GM23248 (cell line): Measurements from ENCODE around the gene IGSF22. TPM values are rescaled to one million over a fixed set of nuclear protein-coding genes. Genes with fewer than 3 reads are reported as not detected.

Source experiments
- DNase-seq: peaks from one replicate; pipeline ENCODE4 v3.0.0-alpha.2; 2015
- H2AFZ ChIP-seq: fragments of 200-600 bp; sonication (generic); 2 replicates; pipeline ENCODE4 v1.6.1; 2016; ENCODE audit warnings: antibody characterized with exemption
- H3F3A ChIP-seq: fragments of 200-600 bp; sonication (generic); 2 replicates; pipeline ENCODE4 v1.6.1; 2016; ENCODE audit warnings: mild to moderate bottlenecking, antibody characterized with exemption, mixed run types; ENCODE audit not compliant: insufficient read depth
- H3K27ac ChIP-seq: fragments of 200-600 bp; sonication (generic); 2 replicates; pipeline ENCODE4 v1.5.1; 2016; ENCODE audit warnings: mild to moderate bottlenecking
- H3K27me3 ChIP-seq: fragments of 200-600 bp; sonication (generic); replicated peaks from 2 replicates; pipeline ENCODE4 v1.6.1; 2016; ENCODE audit warnings: mild to moderate bottlenecking; ENCODE audit not compliant: insufficient read depth
- H3K36me3 ChIP-seq: fragments of 200-600 bp; sonication (generic); 2 replicates; pipeline ENCODE4 v1.6.1; 2016; ENCODE audit warnings: low read depth, mild to moderate bottlenecking
- H3K4me1 ChIP-seq: fragments of 200-600 bp; sonication (generic); 2 replicates; pipeline ENCODE4 v1.6.1; 2016; ENCODE audit warnings: mild to moderate bottlenecking; ENCODE audit not compliant: insufficient read depth
- H3K4me2 ChIP-seq: fragments of 200-600 bp; sonication (generic); one replicate; pipeline ENCODE4 v1.6.1; 2016; ENCODE audit warnings: mild to moderate bottlenecking; ENCODE audit not compliant: unreplicated experiment
- H3K4me3 ChIP-seq: fragments of 200-600 bp; sonication (generic); 2 replicates; pipeline ENCODE4 v1.5.1; 2016; ENCODE audit warnings: mild to moderate bottlenecking
- H3K79me2 ChIP-seq: fragments of 200-600 bp; sonication (generic); 2 replicates; pipeline ENCODE4 v1.6.1; 2016; ENCODE audit warnings: mild to moderate bottlenecking; ENCODE audit not compliant: insufficient read depth
- H3K9ac ChIP-seq: fragments of 200-600 bp; sonication (generic); 2 replicates; pipeline ENCODE4 v1.6.1; 2016; ENCODE audit warnings: mild to moderate bottlenecking
- H3K9me2 ChIP-seq: fragments of 200-600 bp; sonication (generic); 2 replicates; pipeline ENCODE4 v1.6.1; 2016; ENCODE audit warnings: mixed run types, mild to moderate bottlenecking, moderate library complexity; ENCODE audit not compliant: insufficient read depth
- H3K9me3 ChIP-seq: fragments of 200-600 bp; sonication (generic); one replicate; pipeline ENCODE4 v1.6.1; 2017; ENCODE audit warnings: low read depth
- H4K20me1 ChIP-seq: fragments of 200-600 bp; sonication (generic); 2 replicates; pipeline ENCODE4 v1.6.0; 2016; ENCODE audit not compliant: insufficient read depth
- EZH2 ChIP-seq: fragments of 200-600 bp; sonication (generic); IDR thresholded peaks from 2 replicates; pipeline ENCODE4 v1.6.1; 2018; ENCODE audit warnings: antibody characterized with exemption, mild to moderate bottlenecking; ENCODE audit not compliant: insufficient read depth, poor library complexity, severe bottlenecking
- EZH2phosphoT487 ChIP-seq: fragments of 200-600 bp; sonication (generic); IDR thresholded peaks from 2 replicates; pipeline ENCODE4 v1.6.1; 2018; ENCODE audit warnings: antibody characterized with exemption, moderate library complexity, mild to moderate bottlenecking, low read depth; ENCODE audit not compliant: insufficient read depth
- WGBS, 2 experiments: methylation state at CpG; one replicate each; pipeline ENCODE4 v1.1.6; 2015 to 2017; ENCODE audit warnings: low lambda C conversion rate in 2 of 2, low coverage in 1 of 2; ENCODE audit errors: missing lambda C conversion rate in 2 of 2; 5-methylcytosine and 5-hydroxymethylcytosine counted together
- in situ Hi-C: fragments of 300-500 bp; cut with MboI; formaldehyde crosslinking; loops from 2 replicates; pipeline ENCODE4 v1.15.0; 2020
- polyA plus RNA-seq: library from polyadenylated mRNA; unstranded; fragments of >200 nt; fragmentation: Nextera tagmentation; extraction: Ambion mirVana; gene quantifications from 2 replicates; pipeline ENCODE4 v1.2.1, GENCODE V29; 2016
- total RNA-seq: library from RNA; depleted of rRNA; stranded (reverse); fragments of >200 nt; shearing (Covaris generic); gene quantifications from 2 replicates; pipeline ENCODE4 v1.2.3, GENCODE V29; 2014

The IGSF22 gene
- total and polyA plus RNA-seq, 2 experiments from 2014 or later: not detected

GRCh38 chr11:18699848-18700261, 26.1 kb downstream of the IGSF22 start:
- H3K4me1 ChIP-seq: no peaks in the 10 kb centered on the region
- no peaks in the 10 kb centered on the region; the same call in 1 of the 2 replicates for H3K27me3 ChIP-seq
- peaks cover 10% of the 10 kb centered on the region; the same call in 1 of the 2 replicates for H3F3A ChIP-seq
- TF ChIP-seq EZH2 (no peak), EZH2phosphoT487 (no peak)
- H3K27ac ChIP-seq: no peak overlapping the region
- H3K4me3 ChIP-seq: no peak overlapping the region
- no peaks in the 10 kb centered on the region for H3K79me2 ChIP-seq
- H3K9ac ChIP-seq: no peak overlapping the region
- no peaks in the 10 kb centered on the region for H3K36me3 ChIP-seq
- in situ Hi-C loops: no loop called here
- no peak overlapping the region for H2AFZ ChIP-seq
- 71 to 77% methylated on average over 3 of the region's 3 CpGs for WGBS, 2 experiments
- no peaks in the 10 kb centered on the region for H3K9me3 ChIP-seq
- H3K4me2 ChIP-seq: no peak overlapping the region
- H3K9me2 ChIP-seq: no peaks in the 10 kb centered on the region
- no peaks in the 10 kb centered on the region for H4K20me1 ChIP-seq
- no peak for DNase-seq

GRCh38 chr11:18699269-18699596, 26.8 kb downstream of the IGSF22 start:
- Histone ChIP-seq H3K27ac (no peak overlapping the region), H3K4me1 (no peaks in the 10 kb centered on the region), H3K36me3 (no peaks in the 10 kb centered on the region), H3K9me2 (no peaks in the 10 kb centered on the region), H3F3A (peaks cover 10% of the 10 kb centered on the region; the same call in 1 of the 2 replicates), H3K27me3 (no peaks in the 10 kb centered on the region; the same call in 1 of the 2 replicates), H3K9me3 (no peaks in the 10 kb centered on the region), H4K20me1 (no peaks in the 10 kb centered on the region), H3K4me3 (peak overlapping the region; percentile 73), H3K79me2 (no peaks in the 10 kb centered on the region), H3K9ac (peak overlapping the region; percentile 66), H3K4me2 (peak overlapping the region; percentile 71), H2AFZ (peak overlapping the region; percentile 79)
- WGBS, 2 experiments: 7 to 9% methylated on average over 9 of the region's 9 CpGs
- no peak for TF ChIP-seq EZH2
- no peak for TF ChIP-seq EZH2phosphoT487
- in situ Hi-C loops: no loop called here
- DNase-seq: peak; percentile 42

- no peak within 1 kb of the TSS for H3K27ac ChIP-seq
- no peaks in the 10 kb centered on the region for H3K9me3 ChIP-seq
- H3K79me2 ChIP-seq: no peaks in the 10 kb centered on the region
- H3K9ac ChIP-seq: peak within 1 kb of the TSS; percentile 66
- peak within 1 kb of the TSS; percentile 71 for H3K4me2 ChIP-seq
- peak; percentile 94 for DNase-seq
- H3K27me3 ChIP-seq: no peaks in the 10 kb centered on the region; the same call in 1 of the 2 replicates
- H2AFZ ChIP-seq: peak within 1 kb of the TSS; percentile 79
- peak within 1 kb of the TSS; percentile 73 for H3K4me3 ChIP-seq
- no peaks in the 10 kb centered on the region for H3K36me3 ChIP-seq
- TF ChIP-seq EZH2 (no peak), EZH2phosphoT487 (no peak)
- H3K4me1 ChIP-seq: no peaks in the 10 kb centered on the region
- WGBS, 2 experiments: 1 to 2% methylated on average over 51 to 71 of the region's 98 CpGs
- H3F3A ChIP-seq: peaks cover 10% of the 10 kb centered on the region; the same call in 1 of the 2 replicates
- no peaks in the 10 kb centered on the region for H3K9me2 ChIP-seq
- in situ Hi-C loops: no loop called here
- H4K20me1 ChIP-seq: no peaks in the 10 kb centered on the region
Measured at GRCh38 chr11:18698341-18699268, 27.4 kb downstream of the IGSF22 start, which contains the start of gene TMEM86A. Gene TMEM86A, plus strand, starts transcription at chr11:18698779. Its CDS starts 108 bp downstream, at chr11:18698887.

- H3F3A ChIP-seq: peaks cover 10% of the 10 kb centered on the region; the same call in 1 of the 2 replicates
- TF ChIP-seq EZH2: no peak
- TF ChIP-seq EZH2phosphoT487: no peak
- no peaks in the 10 kb centered on the region for H4K20me1 ChIP-seq
- H3K79me2 ChIP-seq: no peaks in the 10 kb centered on the region
- H3K4me3 ChIP-seq: no peak overlapping the region
- H3K36me3 ChIP-seq: no peaks in the 10 kb centered on the region
- no peaks in the 10 kb centered on the region for H3K4me1 ChIP-seq
- H3K4me2 ChIP-seq: no peak overlapping the region
- H3K9ac ChIP-seq: no peak overlapping the region
- H2AFZ ChIP-seq: no peak overlapping the region
- no peaks in the 10 kb centered on the region for H3K9me3 ChIP-seq
- H3K27ac ChIP-seq: no peak overlapping the region
- H3K27me3 ChIP-seq: no peaks in the 10 kb centered on the region; the same call in 1 of the 2 replicates
- in situ Hi-C loops: no loop called here
- DNase-seq: peak; percentile 29
- no peaks in the 10 kb centered on the region for H3K9me2 ChIP-seq
- 82 to 84% methylated on average over 4 of the region's 4 CpGs for WGBS, 2 experiments
Measured at GRCh38 chr11:18697576-18697975, 28.4 kb downstream of the IGSF22 start.
